ENCODE measurements around the gene DPY19L2. TPM values are rescaled to one million over a fixed set of nuclear protein-coding genes. Genes with fewer than 3 reads are reported as not detected.

DPY19L2 gene
- total RNA-seq, 1 experiment from 2014 or later: not detected

DNA sequence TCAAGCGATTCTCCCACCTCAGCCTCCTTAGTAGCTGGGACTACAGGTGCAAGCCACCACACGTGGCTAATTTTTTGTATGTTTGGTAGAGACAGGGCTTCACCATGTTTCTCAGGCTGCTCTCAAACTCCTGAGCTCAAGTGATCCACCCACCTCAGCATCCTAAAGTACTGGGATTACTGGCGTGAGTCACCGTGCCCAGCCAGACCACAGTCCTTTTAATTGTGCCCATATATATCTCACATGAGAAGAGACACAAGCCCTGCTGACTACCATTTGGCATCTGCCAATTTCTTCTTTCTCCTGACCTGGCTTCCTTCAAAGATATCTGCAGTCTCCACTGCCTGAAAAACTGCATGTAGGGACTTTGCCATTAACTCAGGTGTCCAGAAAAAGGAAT is 142.5 kb downstream of the DPY19L2 start:
- no TSS peak for BruUV-seq (replicated peaks)
- intact Hi-C loops (cut with micrococcal nuclease): no loop called here
- H3K27me3 Mint-ChIP-seq (ENCODE audit: insufficient read depth, unreplicated experiment): peaks cover 26% of the 10 kb centered on the region
- ChIA-PET POLR2A (no interaction called here), CTCF (no interaction called here)
- H3K27ac Mint-ChIP-seq (ENCODE audit: low read depth, unreplicated experiment): no peak overlapping the region
- no peak for DNase-seq (ENCODE audit: unreplicated experiment)
- no peaks in the 10 kb centered on the region for H3K4me1 Mint-ChIP-seq (ENCODE audit: insufficient read depth, unreplicated experiment)
- no peaks in the 10 kb centered on the region for H3K9me3 Mint-ChIP-seq (ENCODE audit: unreplicated experiment)
- TF ChIP-seq, protein P1, sequence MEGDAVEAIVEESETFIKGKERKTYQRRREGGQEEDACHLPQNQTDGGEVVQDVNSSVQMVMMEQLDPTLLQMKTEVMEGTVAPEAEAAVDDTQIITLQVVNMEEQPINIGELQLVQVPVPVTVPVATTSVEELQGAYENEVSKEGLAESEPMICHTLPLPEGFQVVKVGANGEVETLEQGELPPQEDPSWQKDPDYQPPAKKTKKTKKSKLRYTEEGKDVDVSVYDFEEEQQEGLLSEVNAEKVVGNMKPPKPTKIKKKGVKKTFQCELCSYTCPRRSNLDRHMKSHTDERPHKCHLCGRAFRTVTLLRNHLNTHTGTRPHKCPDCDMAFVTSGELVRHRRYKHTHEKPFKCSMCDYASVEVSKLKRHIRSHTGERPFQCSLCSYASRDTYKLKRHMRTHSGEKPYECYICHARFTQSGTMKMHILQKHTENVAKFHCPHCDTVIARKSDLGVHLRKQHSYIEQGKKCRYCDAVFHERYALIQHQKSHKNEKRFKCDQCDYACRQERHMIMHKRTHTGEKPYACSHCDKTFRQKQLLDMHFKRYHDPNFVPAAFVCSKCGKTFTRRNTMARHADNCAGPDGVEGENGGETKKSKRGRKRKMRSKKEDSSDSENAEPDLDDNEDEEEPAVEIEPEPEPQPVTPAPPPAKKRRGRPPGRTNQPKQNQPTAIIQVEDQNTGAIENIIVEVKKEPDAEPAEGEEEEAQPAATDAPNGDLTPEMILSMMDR (IDR thresholded peaks at IDR 0.05; ENCODE audit: unreplicated experiment): no peak
- no peaks in the 10 kb centered on the region for H3K36me3 Mint-ChIP-seq (ENCODE audit: insufficient read depth, unreplicated experiment)
- H3K4me3 Mint-ChIP-seq (ENCODE audit: unreplicated experiment): no peak overlapping the region

DNA sequence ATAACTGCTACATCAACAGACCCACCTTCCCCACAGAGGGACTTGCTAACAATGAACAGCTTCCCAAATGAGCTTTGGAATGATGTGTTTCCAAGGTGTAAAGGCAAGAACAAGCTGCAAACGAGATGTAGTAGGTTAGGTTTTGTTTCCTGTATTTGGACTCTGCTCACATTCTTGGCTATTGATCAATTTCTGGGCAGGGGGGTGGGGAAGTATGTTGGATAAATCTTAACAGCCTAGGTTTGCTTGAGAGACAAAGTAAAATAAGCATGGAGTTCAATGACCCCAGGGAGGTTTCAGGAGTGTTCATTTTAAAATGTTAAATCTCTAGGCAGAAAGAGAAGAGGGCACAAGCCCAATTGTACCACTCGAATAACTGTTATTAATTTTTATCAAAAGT is 146.6 kb downstream of the DPY19L2 start:
- no peaks in the 10 kb centered on the region for H3K36me3 Mint-ChIP-seq (ENCODE audit: insufficient read depth, unreplicated experiment)
- CTCF ChIA-PET: no interaction called here
- no peaks in the 10 kb centered on the region for H3K9me3 Mint-ChIP-seq (ENCODE audit: unreplicated experiment)
- POLR2A ChIA-PET: interaction anchor here (1.2 kb wide), 1 partner anchor 46 kb away, joined by 3 read pairs; no protein-coding TSS in a partner anchor
- peaks cover 34% of the 10 kb centered on the region for H3K27me3 Mint-ChIP-seq (ENCODE audit: insufficient read depth, unreplicated experiment)
- TF ChIP-seq, protein P1 (IDR thresholded peaks at IDR 0.05; ENCODE audit: unreplicated experiment): no peak
- H3K27ac Mint-ChIP-seq (ENCODE audit: low read depth, unreplicated experiment): no peak overlapping the region
- BruUV-seq (replicated peaks): no TSS peak
- DNase-seq (ENCODE audit: unreplicated experiment): no peak
- no peaks in the 10 kb centered on the region for H3K4me1 Mint-ChIP-seq (ENCODE audit: insufficient read depth, unreplicated experiment)
- no peak overlapping the region for H3K4me3 Mint-ChIP-seq (ENCODE audit: unreplicated experiment)
- intact Hi-C loops (cut with micrococcal nuclease): no loop called here

Other genes starting within 250 kb of the DPY19L2 start
- gene RXYLT1, start 111.4 kb upstream of the DPY19L2 start, total RNA-seq (2022): 21.1 and 26.7 TPM in 2 replicates
- 65.0 and 66.7 TPM in 2 replicates for gene SRGAP1, start 176.2 kb upstream of the DPY19L2 start, total RNA-seq (2022)

All from MCF 10A (cell line).